IPS-18c (cell line): Measurements from ENCODE around the gene STC2.
"Not testable (repeated sequence)": the region's sequence is repeated elsewhere in the genome, so short reads cannot be mapped to it uniquely, and the experiment has no call there.

ENCODE experiments used
- H3K4me3 ChIP-seq: 2 replicates; pipeline ENCODE4 v1.7.0; 2013; ENCODE audit warnings: low read depth, mild to moderate bottlenecking, low read length, moderate library complexity; ENCODE audit not compliant: insufficient read depth
- H3K9me3 ChIP-seq: one replicate; pipeline ENCODE4 v1.6.1; 2013; ENCODE audit warnings: mild to moderate bottlenecking, low read length, moderate library complexity; ENCODE audit not compliant: control insufficient read depth, insufficient read depth

Gene STC2

GRCh38 chr5:173288632-173289031, 39.6 kb downstream of the STC2 start:
- peaks cover 3% of the 10 kb centered on the region for H3K9me3 ChIP-seq
- H3K4me3 ChIP-seq, result no peak overlapping the region

- H3K4me3 ChIP-seq, result no peak overlapping the region
- peaks cover 3% of the 10 kb centered on the region for H3K9me3 ChIP-seq
Measured at GRCh38 chr5:173287086-173287485, 41.1 kb downstream of the STC2 start.

- not testable (repeated sequence) for H3K9me3 ChIP-seq, H3K4me3 ChIP-seq
Measured at GRCh38 chr5:173284343-173284958, 43.8 kb downstream of the STC2 start.

GRCh38 chr5:173283318-173284288, 44.6 kb downstream of the STC2 start:
- Histone ChIP-seq H3K9me3 (peaks cover 3% of the 10 kb centered on the region), H3K4me3 (no peak overlapping the region)

- H3K4me3 ChIP-seq, result no peak overlapping the region
Measured at GRCh38 chr5:173282916-173283315, 45.3 kb downstream of the STC2 start.

GRCh38 chr5:173281910-173282309, 46.3 kb downstream of the STC2 start:
- Histone ChIP-seq H3K4me3 (no peak overlapping the region), H3K9me3 (peaks cover 5% of the 10 kb centered on the region)

More at GRCh38 chr5:173282916-173283315, 45.3 kb downstream of the STC2 start:
- peaks cover 3% of the 10 kb centered on the region for H3K9me3 ChIP-seq

GRCh38 chr5:173279166-173279565, 49.0 kb downstream of the STC2 start:
- no peak overlapping the region for H3K4me3 ChIP-seq
- H3K9me3 ChIP-seq, result peaks cover 5% of the 10 kb centered on the region

GRCh38 chr5:173278641-173279040, 49.6 kb downstream of the STC2 start:
- H3K4me3 ChIP-seq, result no peak overlapping the region
- H3K9me3 ChIP-seq, result peaks cover 2% of the 10 kb centered on the region

GRCh38 chr5:173278172-173278571, 50.0 kb downstream of the STC2 start:
- no peak overlapping the region for H3K4me3 ChIP-seq
- peaks cover 2% of the 10 kb centered on the region for H3K9me3 ChIP-seq

- H3K4me3 ChIP-seq, result no peak overlapping the region
- H3K9me3 ChIP-seq, result peaks cover 2% of the 10 kb centered on the region
Measured at GRCh38 chr5:173274771-173275170, 53.4 kb downstream of the STC2 start.

GRCh38 chr5:173271419-173271818, 56.8 kb downstream of the STC2 start:
- no peak overlapping the region for H3K4me3 ChIP-seq
- no peaks in the 10 kb centered on the region for H3K9me3 ChIP-seq

GRCh38 chr5:173268750-173269432, 59.3 kb downstream of the STC2 start:
- no peaks in the 10 kb centered on the region for H3K9me3 ChIP-seq
- no peak overlapping the region for H3K4me3 ChIP-seq

- no peaks in the 10 kb centered on the region for H3K9me3 ChIP-seq
- no peak overlapping the region for H3K4me3 ChIP-seq
Measured at GRCh38 chr5:173265433-173265832, 62.8 kb downstream of the STC2 start.
